Astrocyte (in vitro differentiated cells and primary cell): ENCODE measurements around the gene FABP6.

ENCODE experiments used
- EZH2 ChIP-seq: IDR thresholded peaks from 2 replicates; pipeline ENCODE4 v1.6.1; 2012; ENCODE audit warnings: mild to moderate bottlenecking, low read length, inconsistent platforms; ENCODE audit not compliant: insufficient read depth
- TF ChIP-seq, protein P1 (sequence below): IDR thresholded peaks from 2 replicates; pipeline ENCODE4 v1.5.1; 2011; ENCODE audit warnings: low read depth, mild to moderate bottlenecking, inconsistent platforms, low read length, moderate library complexity; ENCODE audit not compliant: insufficient read depth

GRCh38 chr5:160198841-160199409 is 30.4 kb upstream of the FABP6 start:
- TF ChIP-seq, protein P1, sequence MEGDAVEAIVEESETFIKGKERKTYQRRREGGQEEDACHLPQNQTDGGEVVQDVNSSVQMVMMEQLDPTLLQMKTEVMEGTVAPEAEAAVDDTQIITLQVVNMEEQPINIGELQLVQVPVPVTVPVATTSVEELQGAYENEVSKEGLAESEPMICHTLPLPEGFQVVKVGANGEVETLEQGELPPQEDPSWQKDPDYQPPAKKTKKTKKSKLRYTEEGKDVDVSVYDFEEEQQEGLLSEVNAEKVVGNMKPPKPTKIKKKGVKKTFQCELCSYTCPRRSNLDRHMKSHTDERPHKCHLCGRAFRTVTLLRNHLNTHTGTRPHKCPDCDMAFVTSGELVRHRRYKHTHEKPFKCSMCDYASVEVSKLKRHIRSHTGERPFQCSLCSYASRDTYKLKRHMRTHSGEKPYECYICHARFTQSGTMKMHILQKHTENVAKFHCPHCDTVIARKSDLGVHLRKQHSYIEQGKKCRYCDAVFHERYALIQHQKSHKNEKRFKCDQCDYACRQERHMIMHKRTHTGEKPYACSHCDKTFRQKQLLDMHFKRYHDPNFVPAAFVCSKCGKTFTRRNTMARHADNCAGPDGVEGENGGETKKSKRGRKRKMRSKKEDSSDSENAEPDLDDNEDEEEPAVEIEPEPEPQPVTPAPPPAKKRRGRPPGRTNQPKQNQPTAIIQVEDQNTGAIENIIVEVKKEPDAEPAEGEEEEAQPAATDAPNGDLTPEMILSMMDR = no peak
- no peak for TF ChIP-seq EZH2
